ENCODE data around the gene SLC44A5. TPM values are rescaled to one million over a fixed set of nuclear protein-coding genes. Genes with fewer than 3 reads are reported as not detected.
"Not testable (repeated sequence)": the region's sequence is repeated elsewhere in the genome, so short reads cannot be mapped to it uniquely, and the experiment has no call there.

Gene SLC44A5
- total and polyA plus RNA-seq, 9 donors = 0.12 to 1.4 (median 0.20) TPM

GRCh38 chr1:75214017-75214416 is 396.9 kb downstream of the SLC44A5 start:
- Histone ChIP-seq H3K4me1 (ENCODE audit: control insufficient read depth, insufficient read depth, low read length) (no peaks in the 10 kb centered on the region), H3K9me3 (replicated peaks; ENCODE audit: control insufficient read depth, low read depth, low read length) (no peaks in the 10 kb centered on the region), H3K4me3 (ENCODE audit: low read length) (no peak overlapping the region), H3K27me3 (ENCODE audit: control insufficient read depth, insufficient read depth, low read length) (no peaks in the 10 kb centered on the region), H3K36me3 (ENCODE audit: control insufficient read depth, insufficient read depth, low read length) (no peaks in the 10 kb centered on the region), H3K27ac (ENCODE audit: low read length) (no peak overlapping the region)
- DNase-seq = no peak

DNA sequence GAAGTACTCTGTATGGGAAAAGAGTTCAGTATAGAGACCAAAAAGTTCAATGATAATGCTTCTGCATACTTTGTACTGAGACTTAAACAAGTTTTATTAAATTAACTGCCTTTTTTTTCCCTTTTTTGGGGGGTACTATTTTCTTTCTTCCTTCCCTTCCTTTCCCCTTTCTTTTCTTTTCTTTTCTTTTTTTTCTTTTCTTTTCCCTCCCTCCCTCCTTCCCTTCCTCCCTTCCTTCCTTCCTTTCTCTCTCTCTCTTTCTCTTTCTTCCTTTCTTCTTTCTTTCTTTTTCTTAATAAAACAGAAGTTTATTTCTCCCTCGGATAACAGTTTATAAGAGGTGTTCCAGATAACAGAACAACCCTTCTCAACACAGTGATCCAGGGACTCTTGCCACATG is 399.3 kb downstream of the SLC44A5 start:
- Histone ChIP-seq H3K27ac (ENCODE audit: low read length) (no peak overlapping the region), H3K36me3 (ENCODE audit: control insufficient read depth, insufficient read depth, low read length) (no peaks in the 10 kb centered on the region), H3K4me1 (ENCODE audit: control insufficient read depth, insufficient read depth, low read length) (no peaks in the 10 kb centered on the region), H3K9me3 (replicated peaks; ENCODE audit: control insufficient read depth, low read depth, low read length) (no peaks in the 10 kb centered on the region), H3K27me3 (ENCODE audit: control insufficient read depth, insufficient read depth, low read length) (no peaks in the 10 kb centered on the region), H3K4me3 (ENCODE audit: low read length) (no peak overlapping the region)
- no peak for DNase-seq
- whole genome bisulfite sequencing (ENCODE audit: insufficient coverage) = no CpG with 5 or more reads among the region's 1 CpG

- no peak overlapping the region for H3K4me3 ChIP-seq (ENCODE audit: low read length)
- H3K27ac ChIP-seq (ENCODE audit: low read length) = no peak overlapping the region
- no peak for DNase-seq
- H3K9me3 ChIP-seq (replicated peaks; ENCODE audit: control insufficient read depth, low read depth, low read length) = no peaks in the 10 kb centered on the region
- no peaks in the 10 kb centered on the region for H3K4me1 ChIP-seq (ENCODE audit: control insufficient read depth, insufficient read depth, low read length)
- H3K27me3 ChIP-seq (ENCODE audit: control insufficient read depth, insufficient read depth, low read length) = no peaks in the 10 kb centered on the region
- H3K36me3 ChIP-seq (ENCODE audit: control insufficient read depth, insufficient read depth, low read length) = no peaks in the 10 kb centered on the region
Measured at GRCh38 chr1:75208862-75209261, 402.1 kb downstream of the SLC44A5 start.

- no peaks in the 10 kb centered on the region for H3K27me3 ChIP-seq (ENCODE audit: control insufficient read depth, insufficient read depth, low read length)
- H3K36me3 ChIP-seq (ENCODE audit: control insufficient read depth, insufficient read depth, low read length) = no peaks in the 10 kb centered on the region
- no peaks in the 10 kb centered on the region for H3K4me1 ChIP-seq (ENCODE audit: control insufficient read depth, insufficient read depth, low read length)
- no peak overlapping the region for H3K27ac ChIP-seq (ENCODE audit: low read length)
- WGBS (ENCODE audit: insufficient coverage) = 88% methylated on average over 1 of the region's 8 CpGs
- peak; percentile 59 for DNase-seq
- H3K9me3 ChIP-seq (replicated peaks; ENCODE audit: control insufficient read depth, low read depth, low read length) = no peaks in the 10 kb centered on the region
- H3K4me3 ChIP-seq (ENCODE audit: low read length) = no peak overlapping the region
Measured at GRCh38 chr1:75203415-75204277, 407.3 kb downstream of the SLC44A5 start.

GRCh38 chr1:75202751-75203150 is 408.2 kb downstream of the SLC44A5 start:
- H3K36me3 ChIP-seq (ENCODE audit: control insufficient read depth, insufficient read depth, low read length) = no peaks in the 10 kb centered on the region
- no peak overlapping the region for H3K27ac ChIP-seq (ENCODE audit: low read length)
- H3K9me3 ChIP-seq (replicated peaks; ENCODE audit: control insufficient read depth, low read depth, low read length) = no peaks in the 10 kb centered on the region
- DNase-seq = no peak
- H3K27me3 ChIP-seq (ENCODE audit: control insufficient read depth, insufficient read depth, low read length) = no peaks in the 10 kb centered on the region
- no peak overlapping the region for H3K4me3 ChIP-seq (ENCODE audit: low read length)
- no CpG with 5 or more reads among the region's 4 CpGs for WGBS (ENCODE audit: insufficient coverage)
- H3K4me1 ChIP-seq (ENCODE audit: control insufficient read depth, insufficient read depth, low read length) = no peaks in the 10 kb centered on the region

DNA sequence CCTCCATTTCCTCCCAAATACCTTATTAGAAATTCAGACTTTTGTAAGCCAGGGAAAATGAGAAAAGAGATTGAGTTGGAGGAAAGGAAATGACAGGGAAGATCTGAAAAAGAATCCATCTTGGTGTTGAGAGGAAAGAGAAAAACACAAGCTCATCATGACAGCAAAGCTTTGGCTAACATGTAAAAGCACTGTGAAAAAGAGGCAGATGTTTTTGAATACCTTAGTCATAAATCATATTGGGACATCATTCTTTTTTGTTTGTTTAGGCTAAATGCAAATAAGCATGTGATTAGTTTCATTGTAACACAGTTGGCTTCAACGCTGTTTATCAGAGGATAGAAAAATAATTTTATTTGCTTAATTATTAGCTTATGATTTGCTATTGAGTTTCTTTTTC is 412.2 kb downstream of the SLC44A5 start:
- Histone ChIP-seq H3K4me3 (ENCODE audit: low read length) (no peak overlapping the region), H3K27ac (ENCODE audit: low read length) (no peak overlapping the region), H3K4me1 (ENCODE audit: control insufficient read depth, insufficient read depth, low read length) (no peaks in the 10 kb centered on the region), H3K27me3 (ENCODE audit: control insufficient read depth, insufficient read depth, low read length) (no peaks in the 10 kb centered on the region), H3K36me3 (ENCODE audit: control insufficient read depth, insufficient read depth, low read length) (no peaks in the 10 kb centered on the region), H3K9me3 (replicated peaks; ENCODE audit: control insufficient read depth, low read depth, low read length) (no peaks in the 10 kb centered on the region)
- no peak for DNase-seq
- no CpG with 5 or more reads among the region's 1 CpG for WGBS (ENCODE audit: insufficient coverage)

DNA sequence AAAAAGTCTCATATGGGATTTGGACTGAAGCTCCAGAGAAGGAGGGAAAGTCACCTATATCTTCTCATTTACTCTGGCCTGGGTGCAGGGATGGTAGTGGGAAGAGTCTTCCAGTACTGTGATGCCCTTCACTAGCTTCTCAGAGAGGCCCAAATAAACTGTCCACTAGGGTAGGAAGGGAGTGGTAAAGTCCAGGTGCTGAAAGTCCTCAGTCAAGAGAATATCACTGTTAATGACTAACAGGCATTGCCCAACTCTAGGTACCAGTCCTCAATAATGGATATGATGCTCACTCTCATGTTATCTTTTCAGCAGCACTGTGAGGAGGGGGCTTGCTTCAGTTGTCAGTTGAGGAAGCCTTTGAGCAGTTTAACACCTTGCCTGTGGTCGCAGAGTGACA is 412.8 kb downstream of the SLC44A5 start:
- H3K4me3 ChIP-seq (ENCODE audit: low read length) = no peak overlapping the region
- H3K9me3 ChIP-seq (replicated peaks; ENCODE audit: control insufficient read depth, low read depth, low read length) = no peaks in the 10 kb centered on the region
- 46% methylated on average over 1 of the region's 1 CpG for WGBS (ENCODE audit: insufficient coverage)
- H3K36me3 ChIP-seq (ENCODE audit: control insufficient read depth, insufficient read depth, low read length) = no peaks in the 10 kb centered on the region
- H3K4me1 ChIP-seq (ENCODE audit: control insufficient read depth, insufficient read depth, low read length) = no peaks in the 10 kb centered on the region
- no peak for DNase-seq
- no peak overlapping the region for H3K27ac ChIP-seq (ENCODE audit: low read length)
- no peaks in the 10 kb centered on the region for H3K27me3 ChIP-seq (ENCODE audit: control insufficient read depth, insufficient read depth, low read length)

GRCh38 chr1:75188892-75189291 is 422.0 kb downstream of the SLC44A5 start:
- H3K36me3 ChIP-seq (ENCODE audit: control insufficient read depth, insufficient read depth, low read length) = no peaks in the 10 kb centered on the region
- no peaks in the 10 kb centered on the region for H3K27me3 ChIP-seq (ENCODE audit: control insufficient read depth, insufficient read depth, low read length)
- H3K4me3 ChIP-seq (ENCODE audit: low read length) = no peak overlapping the region
- no peaks in the 10 kb centered on the region for H3K9me3 ChIP-seq (replicated peaks; ENCODE audit: control insufficient read depth, low read depth, low read length)
- no CpG with 5 or more reads among the region's 1 CpG for WGBS (ENCODE audit: insufficient coverage)
- no peaks in the 10 kb centered on the region for H3K4me1 ChIP-seq (ENCODE audit: control insufficient read depth, insufficient read depth, low read length)
- DNase-seq = peak; percentile 25
- H3K27ac ChIP-seq (ENCODE audit: low read length) = no peak overlapping the region

GRCh38 chr1:75181214-75181955 is 429.5 kb downstream of the SLC44A5 start:
- H3K36me3 ChIP-seq (ENCODE audit: control insufficient read depth, insufficient read depth, low read length) = not testable (repeated sequence)

GRCh38 chr1:75174031-75174760 is 436.7 kb downstream of the SLC44A5 start:
- Histone ChIP-seq H3K36me3 (ENCODE audit: control insufficient read depth, insufficient read depth, low read length) (no peaks in the 10 kb centered on the region), H3K27ac (ENCODE audit: low read length) (no peak overlapping the region), H3K4me3 (ENCODE audit: low read length) (no peak overlapping the region), H3K9me3 (replicated peaks; ENCODE audit: control insufficient read depth, low read depth, low read length) (no peaks in the 10 kb centered on the region), H3K27me3 (ENCODE audit: control insufficient read depth, insufficient read depth, low read length) (no peaks in the 10 kb centered on the region), H3K4me1 (ENCODE audit: control insufficient read depth, insufficient read depth, low read length) (no peaks in the 10 kb centered on the region)
- DNase-seq = no peak
- WGBS (ENCODE audit: insufficient coverage) = 80% methylated on average over 2 of the region's 2 CpGs

More at GRCh38 chr1:75181214-75181955, 429.5 kb downstream of the SLC44A5 start:
- H3K27me3 ChIP-seq (ENCODE audit: control insufficient read depth, insufficient read depth, low read length); H3K27ac ChIP-seq (ENCODE audit: low read length); DNase-seq; H3K4me3 ChIP-seq (ENCODE audit: low read length); H3K4me1 ChIP-seq (ENCODE audit: control insufficient read depth, insufficient read depth, low read length); H3K9me3 ChIP-seq (replicated peaks; ENCODE audit: control insufficient read depth, low read depth, low read length): not testable (repeated sequence)
- 94% methylated on average over 9 of the region's 13 CpGs for WGBS (ENCODE audit: insufficient coverage)
